WTC11 (cell line): ENCODE results near the gene CATSPERZ. TPM values are rescaled to one million over a fixed set of nuclear protein-coding genes. Genes with fewer than 3 reads are reported as not detected.
A peak's percentile ranks its signal among the peaks of the same experiment; 100 is the strongest.

ENCODE experiments used
- ATAC-seq: fragments of 200-7000 bp; cut with Tn5 transposase; 2 replicates; pipeline ENCODE4 v1.10.0; 2021; ENCODE audit warnings: mild to moderate bottlenecking, moderate library complexity
- CTCF ChIA-PET: fragments of 300-600 bp; sonication (Branson Sonifier 250); formaldehyde crosslinking; loops from one replicate; lab custom pipeline; 2021; ENCODE audit warnings: antibody characterized with exemption; lab: Charles Lee
- POLR2A ChIA-PET: fragments of 350-600 bp; sonication (Branson Sonifier 250); formaldehyde crosslinking; loops from one replicate; lab custom pipeline; 2021; ENCODE audit warnings: antibody characterized with exemption; lab: Charles Lee
- DNase-seq: peaks from one replicate; pipeline ENCODE4 v3.0.0; 2021; ENCODE audit warnings: low spot score
- H3K27ac Mint-ChIP-seq: 2 replicates; pipeline ENCODE4 v1.8.0; 2021; ENCODE audit warnings: mixed read lengths
- H3K27me3 Mint-ChIP-seq: 2 replicates; pipeline ENCODE4 v1.8.0; 2021; ENCODE audit warnings: low read depth, mild to moderate bottlenecking, moderate library complexity, mixed read lengths
- H3K36me3 Mint-ChIP-seq: 2 replicates; pipeline ENCODE4 v1.8.0; 2021; ENCODE audit warnings: mixed read lengths
- H3K4me1 Mint-ChIP-seq: 2 replicates; pipeline ENCODE4 v1.8.0; 2022; ENCODE audit warnings: mixed read lengths
- H3K4me3 Mint-ChIP-seq: 2 replicates; pipeline ENCODE4 v1.8.0; 2021; ENCODE audit warnings: mild to moderate bottlenecking, moderate library complexity, mixed read lengths
- H3K9me3 Mint-ChIP-seq: 2 replicates; pipeline ENCODE4 v1.8.0; 2021; ENCODE audit warnings: mixed read lengths
- AFF4 ChIP-seq: sonication (generic); formaldehyde crosslinking; IDR thresholded peaks from 2 replicates; pipeline ENCODE4 v1.8.1; 2023; ENCODE audit warnings: mild to moderate bottlenecking, missing genetic modification reagents, borderline replicate concordance
- ATF2 ChIP-seq: sonication (generic); formaldehyde crosslinking; IDR thresholded peaks from 2 replicates; pipeline ENCODE4 v1.8.1; 2022; ENCODE audit warnings: low read depth, missing genetic modification reagents, borderline replicate concordance
- ATF3 ChIP-seq: sonication (generic); formaldehyde crosslinking; conservative IDR thresholded peaks from 2 replicates; pipeline ENCODE4 v1.8.1; 2022; ENCODE audit warnings: mild to moderate bottlenecking, missing genetic modification reagents
- CDX4 ChIP-seq: fragments of 250-450 bp; sonication (Bioruptor Pico); IDR thresholded peaks from 2 replicates; pipeline ENCODE4 v1.9.0; 2021; ENCODE audit warnings: moderate library complexity, mild to moderate bottlenecking, inconsistent platforms, borderline replicate concordance
- ELF4 ChIP-seq: sonication (generic); formaldehyde crosslinking; IDR thresholded peaks from 2 replicates; pipeline ENCODE4 v1.8.1; 2022; ENCODE audit warnings: low read depth, mild to moderate bottlenecking, moderate library complexity, missing genetic modification reagents
- HMGA2 ChIP-seq: fragments of 250-450 bp; sonication (Bioruptor Pico); IDR thresholded peaks from 2 replicates; pipeline ENCODE4 v1.4.0; 2021; ENCODE audit warnings: mild to moderate bottlenecking, moderate library complexity
- KAT7 ChIP-seq: sonication (generic); formaldehyde crosslinking; IDR thresholded peaks from 2 replicates; pipeline ENCODE4 v1.8.1; 2023; ENCODE audit warnings: missing genetic modification reagents, mild to moderate bottlenecking, borderline replicate concordance
- MYBL2 ChIP-seq: sonication (generic); formaldehyde crosslinking; IDR thresholded peaks from 2 replicates; pipeline ENCODE4 v1.8.1; 2023; ENCODE audit warnings: mild to moderate bottlenecking, moderate library complexity, missing genetic modification reagents
- NFATC4 ChIP-seq: fragments of 250-450 bp; sonication (Bioruptor Pico); IDR thresholded peaks from 2 replicates; pipeline ENCODE4 v1.9.0; 2021; ENCODE audit warnings: mild to moderate bottlenecking
- NR3C1 ChIP-seq: sonication (generic); formaldehyde crosslinking; conservative IDR thresholded peaks from 2 replicates; pipeline ENCODE4 v1.8.1; 2023; ENCODE audit warnings: low read depth, mild to moderate bottlenecking, missing genetic modification reagents
- SMAD4 ChIP-seq: sonication (generic); formaldehyde crosslinking; IDR thresholded peaks from 2 replicates; pipeline ENCODE4 v1.8.0; 2022; ENCODE audit warnings: mild to moderate bottlenecking, missing genetic modification reagents
- SOX15 ChIP-seq: fragments of 250-450 bp; sonication (Bioruptor Pico); IDR thresholded peaks from 2 replicates; pipeline ENCODE4 v1.9.0; 2021; ENCODE audit warnings: mild to moderate bottlenecking
- SP1 ChIP-seq: sonication (generic); formaldehyde crosslinking; conservative IDR thresholded peaks from 2 replicates; pipeline ENCODE4 v1.8.1; 2022; ENCODE audit warnings: missing genetic modification reagents
- STAT6 ChIP-seq: sonication (generic); formaldehyde crosslinking; conservative IDR thresholded peaks from 2 replicates; pipeline ENCODE4 v1.8.1; 2023; ENCODE audit warnings: mild to moderate bottlenecking, low read depth, missing genetic modification reagents, moderate library complexity
- USF2 ChIP-seq: sonication (generic); formaldehyde crosslinking; IDR thresholded peaks from 2 replicates; pipeline ENCODE4 v1.8.1; 2023; ENCODE audit warnings: mild to moderate bottlenecking, missing genetic modification reagents, moderate library complexity
- ZBTB43 ChIP-seq: sonication (generic); formaldehyde crosslinking; IDR thresholded peaks from 2 replicates; pipeline ENCODE4 v1.8.1; 2023; ENCODE audit warnings: mild to moderate bottlenecking, missing genetic modification reagents
- ZNF281 ChIP-seq: sonication (generic); formaldehyde crosslinking; IDR thresholded peaks from 2 replicates; pipeline ENCODE4 v1.8.0; 2023; ENCODE audit warnings: mild to moderate bottlenecking, missing genetic modification reagents
- ZNF423 ChIP-seq: fragments of 250-450 bp; sonication (Bioruptor Pico); IDR thresholded peaks from 2 replicates; pipeline ENCODE4 v2.1.2; 2022; ENCODE audit warnings: mild to moderate bottlenecking, moderate library complexity
- total RNA-seq: library from RNA; stranded (reverse); gene quantifications from 3 replicates; pipeline ENCODE4 v1.2.3, GENCODE V29; 2021

The CATSPERZ gene
- total RNA-seq, 1 experiment from 2014 or later: 2.5 TPM

- TF ChIP-seq STAT6 (CRISPR knock-in tag) (no peak), ATF3 (CRISPR knock-in tag) (no peak), SOX15 (CRISPR knock-in tag) (no peak), ZNF281 (CRISPR knock-in tag) (no peak), HMGA2 (no peak), ZBTB43 (CRISPR knock-in tag) (no peak), NR3C1 (CRISPR knock-in tag) (no peak), ZNF423 (no peak), NFATC4 (no peak)
- TF ChIP-seq, all 79 proteins: peak for 0
Measured at GRCh38 chr11:64251753-64252002, 48.5 kb upstream of the CATSPERZ start (continued).

- CTCF ChIA-PET: interaction anchor here (0.5 to 5.3 kb wide), 22 partner anchors 10 to 1519 kb away, joined by 3 to 75 read pairs (median 12); partner anchors contain the start of genes CATSPERZ, CCDC88B, DNAJC4 and ESRRA
- Mint-ChIP-seq H3K4me1 (peaks cover 42% of the 10 kb centered on the region), H3K27me3 (no peaks in the 10 kb centered on the region), H3K36me3 (peaks cover 3% of the 10 kb centered on the region), H3K4me3 (peak overlapping the region; percentile 90), H3K9me3 (no peaks in the 10 kb centered on the region), H3K27ac (peak overlapping the region; percentile 45)
- DNase-seq (peak; percentile 67), ATAC-seq (no peak)
- POLR2A ChIA-PET: interaction anchor here (0.6 to 3.7 kb wide), 10 partner anchors 9 to 52 kb away, joined by 3 to 25 read pairs (median 4); partner anchors contain the start of genes FKBP2, NUDT22 and TRPT1
- TF ChIP-seq ELF4 (no peak), MYBL2 (no peak), ATF2 (CRISPR knock-in tag) (no peak), KAT7 (CRISPR knock-in tag) (no peak), HMGA2 (no peak), AFF4 (CRISPR knock-in tag) (no peak), SP1 (CRISPR knock-in tag) (peak; percentile 58), USF2 (no peak), CDX4 (CRISPR knock-in tag) (no peak), SMAD4 (no peak)
Measured at GRCh38 chr11:64252003-64252872, 47.9 kb upstream of the CATSPERZ start.
